Measurements from ENCODE around the gene DBNDD1. TPM values are rescaled to one million over a fixed set of nuclear protein-coding genes. Genes with fewer than 3 reads are reported as not detected.

DBNDD1 gene
- total RNA-seq, 1 donor from 2014 or later = 4.2 TPM

GRCh38 chr16:89966756-89967155 lies 52.5 kb downstream of the DBNDD1 start:
- H3K27me3 ChIP-seq (ENCODE audit: low read depth) = no peaks in the 10 kb centered on the region
- H3K4me1 ChIP-seq = peaks cover 19% of the 10 kb centered on the region
- DNase-seq (no peak), ATAC-seq (no peak)
- H3K9me3 ChIP-seq = no peaks in the 10 kb centered on the region
- intact Hi-C loops (cut with DNase I) = no loop called here
- no peak overlapping the region for H3K4me3 ChIP-seq
- H3K36me3 ChIP-seq = peaks cover 36% of the 10 kb centered on the region
- H3K27ac ChIP-seq = no peak overlapping the region
- no peak for TF ChIP-seq CTCF (IDR thresholded peaks at IDR 0.05)

GRCh38 chr16:89965447-89966225 lies 53.6 kb downstream of the DBNDD1 start:
- Histone ChIP-seq H3K36me3 (peaks cover 48% of the 10 kb centered on the region), H3K4me1 (peaks cover 9% of the 10 kb centered on the region), H3K4me3 (no peak overlapping the region), H3K9me3 (no peaks in the 10 kb centered on the region), H3K27me3 (ENCODE audit: low read depth) (no peaks in the 10 kb centered on the region), H3K27ac (no peak overlapping the region)
- intact Hi-C loops (cut with DNase I) = no loop called here
- TF ChIP-seq CTCF (IDR thresholded peaks at IDR 0.05) = no peak
- DNase-seq = no peak
- no peak for ATAC-seq

GRCh38 chr16:89964201-89964600 lies 55.1 kb downstream of the DBNDD1 start:
- no peaks in the 10 kb centered on the region for H3K27me3 ChIP-seq (ENCODE audit: low read depth)
- no peaks in the 10 kb centered on the region for H3K9me3 ChIP-seq
- peaks cover 57% of the 10 kb centered on the region for H3K36me3 ChIP-seq
- DNase-seq = no peak
- intact Hi-C loops (cut with DNase I) = no loop called here
- H3K4me3 ChIP-seq = no peak overlapping the region
- ATAC-seq = no peak
- TF ChIP-seq CTCF (IDR thresholded peaks at IDR 0.05) = no peak
- no peak overlapping the region for H3K27ac ChIP-seq
- H3K4me1 ChIP-seq = no peaks in the 10 kb centered on the region

DNA sequence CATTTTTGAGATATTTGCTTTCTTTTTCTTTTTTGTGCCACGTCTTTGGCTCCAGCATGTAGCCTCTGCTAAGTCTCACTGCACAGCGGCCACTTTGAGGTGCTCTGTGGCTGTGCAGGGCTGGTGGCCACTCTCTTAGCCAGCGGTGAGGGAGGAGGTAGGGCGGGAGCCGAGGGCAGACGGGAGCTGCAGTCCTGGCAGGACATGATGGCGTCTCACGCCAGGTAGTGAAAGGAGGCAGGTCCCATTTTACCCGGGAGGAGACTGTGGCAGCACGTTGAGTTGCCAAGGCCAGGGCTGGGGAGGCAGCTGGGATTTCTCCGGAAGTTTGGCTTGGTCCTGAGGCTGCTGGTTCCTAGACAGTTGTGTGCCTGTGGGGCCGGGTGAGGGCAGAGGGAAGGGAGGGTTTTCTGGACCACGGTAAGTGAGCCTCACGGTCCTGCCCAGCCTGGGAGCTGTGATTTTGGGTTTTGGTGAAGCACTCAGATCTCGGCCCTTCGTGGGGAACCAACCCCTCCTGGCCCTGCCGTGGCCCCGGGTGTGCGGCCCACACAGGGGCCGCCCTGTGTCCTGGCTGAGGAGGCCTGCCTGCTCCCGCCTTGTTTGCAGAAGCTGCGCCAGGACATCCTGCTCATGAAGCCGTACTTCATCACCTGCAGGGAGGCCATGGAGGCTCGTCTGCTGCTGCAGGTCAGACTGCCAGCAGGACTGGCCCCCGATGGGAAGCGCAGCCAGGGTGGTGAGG lies 56.3 kb downstream of the DBNDD1 start:
- H3K4me1 ChIP-seq = no peaks in the 10 kb centered on the region
- no peak overlapping the region for H3K27ac ChIP-seq
- intact Hi-C loops (cut with DNase I) = no loop called here
- peaks cover 69% of the 10 kb centered on the region for H3K36me3 ChIP-seq
- ATAC-seq = no peak
- no peak for TF ChIP-seq CTCF (IDR thresholded peaks at IDR 0.05)
- no peaks in the 10 kb centered on the region for H3K9me3 ChIP-seq
- H3K4me3 ChIP-seq = no peak overlapping the region
- DNase-seq = no peak
- no peaks in the 10 kb centered on the region for H3K27me3 ChIP-seq (ENCODE audit: low read depth)

- H3K9me3 ChIP-seq = no peaks in the 10 kb centered on the region
- DNase-seq (no peak), ATAC-seq (no peak)
- no peak for TF ChIP-seq CTCF (IDR thresholded peaks at IDR 0.05)
- H3K27me3 ChIP-seq (ENCODE audit: low read depth) = no peaks in the 10 kb centered on the region
- intact Hi-C loops (cut with DNase I) = no loop called here
- H3K4me3 ChIP-seq = no peak overlapping the region
- H3K36me3 ChIP-seq = peaks cover 76% of the 10 kb centered on the region
- H3K4me1 ChIP-seq = no peaks in the 10 kb centered on the region
- H3K27ac ChIP-seq = no peak overlapping the region
Observed at GRCh38 chr16:89961920-89962319, 57.3 kb downstream of the DBNDD1 start.
